ENCODE data around the gene BRD1.

DNA sequence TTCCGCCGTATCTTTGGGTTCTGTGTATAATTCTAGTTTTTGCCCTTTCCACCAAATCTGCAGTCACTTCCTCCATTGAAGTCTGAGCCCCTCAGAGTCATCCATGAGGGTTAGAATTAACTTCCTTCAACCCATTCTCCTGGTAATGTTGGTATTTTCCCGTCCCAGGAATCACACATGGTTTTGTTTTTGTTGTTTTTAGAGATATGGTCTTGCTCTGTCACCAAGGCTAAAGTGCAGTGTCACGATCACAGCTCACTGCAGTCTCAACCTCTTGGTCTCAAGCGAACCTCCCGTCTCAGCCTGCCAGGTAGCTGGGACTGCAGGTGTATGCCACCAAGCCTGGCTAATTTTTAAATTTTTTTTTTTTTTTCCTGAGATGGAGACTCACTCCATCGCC, 44.7 kb upstream of the BRD1 start:
- TF ChIP-seq, protein P1, sequence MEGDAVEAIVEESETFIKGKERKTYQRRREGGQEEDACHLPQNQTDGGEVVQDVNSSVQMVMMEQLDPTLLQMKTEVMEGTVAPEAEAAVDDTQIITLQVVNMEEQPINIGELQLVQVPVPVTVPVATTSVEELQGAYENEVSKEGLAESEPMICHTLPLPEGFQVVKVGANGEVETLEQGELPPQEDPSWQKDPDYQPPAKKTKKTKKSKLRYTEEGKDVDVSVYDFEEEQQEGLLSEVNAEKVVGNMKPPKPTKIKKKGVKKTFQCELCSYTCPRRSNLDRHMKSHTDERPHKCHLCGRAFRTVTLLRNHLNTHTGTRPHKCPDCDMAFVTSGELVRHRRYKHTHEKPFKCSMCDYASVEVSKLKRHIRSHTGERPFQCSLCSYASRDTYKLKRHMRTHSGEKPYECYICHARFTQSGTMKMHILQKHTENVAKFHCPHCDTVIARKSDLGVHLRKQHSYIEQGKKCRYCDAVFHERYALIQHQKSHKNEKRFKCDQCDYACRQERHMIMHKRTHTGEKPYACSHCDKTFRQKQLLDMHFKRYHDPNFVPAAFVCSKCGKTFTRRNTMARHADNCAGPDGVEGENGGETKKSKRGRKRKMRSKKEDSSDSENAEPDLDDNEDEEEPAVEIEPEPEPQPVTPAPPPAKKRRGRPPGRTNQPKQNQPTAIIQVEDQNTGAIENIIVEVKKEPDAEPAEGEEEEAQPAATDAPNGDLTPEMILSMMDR (IDR thresholded peaks at IDR 0.05; ENCODE audit: poor library complexity) = no peak
- no peak for TF ChIP-seq EZH2 (IDR thresholded peaks at IDR 0.05; ENCODE audit: borderline replicate concordance)
